Mesothelial cell of epicardium (in vitro differentiated cells): ENCODE results near the gene MYLK3. TPM values are rescaled to one million over a fixed set of nuclear protein-coding genes. Genes with fewer than 3 reads are reported as not detected.

ENCODE experiments used
- DNase-seq, 2 experiments: peaks; one replicate each; pipeline ENCODE4 v3.0.0; 2021; ENCODE audit warnings: low spot score in 2 of 2; ENCODE audit not compliant: unreplicated experiment in 2 of 2
- H3K27ac Mint-ChIP-seq: 2 replicates; pipeline ENCODE4 v1.8.0; 2021; ENCODE audit warnings: mixed read lengths
- H3K27me3 Mint-ChIP-seq: 2 replicates; pipeline ENCODE4 v1.8.0; 2021; ENCODE audit warnings: low read depth, mixed read lengths
- H3K36me3 Mint-ChIP-seq: 2 replicates; pipeline ENCODE4 v1.8.0; 2021; ENCODE audit warnings: mixed read lengths
- H3K4me1 Mint-ChIP-seq: 2 replicates; pipeline ENCODE4 v1.8.0; 2021; ENCODE audit warnings: mixed read lengths
- H3K4me3 Mint-ChIP-seq: 2 replicates; pipeline ENCODE4 v1.8.0; 2021; ENCODE audit warnings: mild to moderate bottlenecking, moderate library complexity, mixed read lengths
- H3K9me3 Mint-ChIP-seq: 2 replicates; pipeline ENCODE4 v1.8.0; 2021; ENCODE audit warnings: mixed read lengths
- CTCF ChIP-seq: fragments of 200-600 bp; sonication (generic); IDR thresholded peaks from one replicate; pipeline ENCODE4 v1.5.0; 2021; ENCODE audit warnings: antibody characterized with exemption; ENCODE audit not compliant: unreplicated experiment
- total RNA-seq: library from RNA; stranded (reverse); gene quantifications from 3 replicates; pipeline ENCODE4 v1.2.1, GENCODE V29; 2021

The MYLK3 gene
- 1.4 to 1.7 TPM (median 1.6 TPM) in 3 replicates for total RNA-seq

- H3K9me3 Mint-ChIP-seq = no peaks in the 10 kb centered on the region
- no peaks in the 10 kb centered on the region for H3K36me3 Mint-ChIP-seq
- DNase-seq = no peak
- peaks cover 48% of the 10 kb centered on the region for H3K4me1 Mint-ChIP-seq
- H3K4me3 Mint-ChIP-seq = no peak within 1 kb of the TSS
- TF ChIP-seq CTCF = no peak
- H3K27ac Mint-ChIP-seq = peak within 1 kb of the TSS; percentile 95
- H3K27me3 Mint-ChIP-seq = no peaks in the 10 kb centered on the region
Observed at GRCh38 chr16:46747777-46748651, at the start of gene MYLK3. Gene MYLK3, minus strand, starts transcription at chr16:46748344. Its CDS starts 151 bp downstream, at chr16:46748193.

- no peak for DNase-seq
- H3K4me1 Mint-ChIP-seq = peaks cover 1% of the 10 kb centered on the region
- TF ChIP-seq CTCF = no peak
- H3K4me3 Mint-ChIP-seq = no peak overlapping the region
- H3K27ac Mint-ChIP-seq = no peak overlapping the region
- peaks cover 29% of the 10 kb centered on the region for H3K9me3 Mint-ChIP-seq
- H3K27me3 Mint-ChIP-seq = no peaks in the 10 kb centered on the region
- H3K36me3 Mint-ChIP-seq = peaks cover 36% of the 10 kb centered on the region
Observed at GRCh38 chr16:46797501-46797900, 49.4 kb upstream of the MYLK3 start.

GRCh38 chr16:46796764-46797269 is 48.7 kb upstream of the MYLK3 start:
- H3K36me3 Mint-ChIP-seq = peaks cover 40% of the 10 kb centered on the region
- DNase-seq = no peak
- H3K27ac Mint-ChIP-seq = no peak overlapping the region
- no peak overlapping the region for H3K4me3 Mint-ChIP-seq
- H3K27me3 Mint-ChIP-seq = no peaks in the 10 kb centered on the region
- H3K4me1 Mint-ChIP-seq = peaks cover 1% of the 10 kb centered on the region
- no peak for TF ChIP-seq CTCF
- H3K9me3 Mint-ChIP-seq = peaks cover 34% of the 10 kb centered on the region

- TF ChIP-seq CTCF = no peak
- Mint-ChIP-seq H3K36me3 (peaks cover 43% of the 10 kb centered on the region), H3K4me3 (no peak overlapping the region), H3K9me3 (peaks cover 36% of the 10 kb centered on the region), H3K27me3 (no peaks in the 10 kb centered on the region), H3K27ac (no peak overlapping the region), H3K4me1 (peaks cover 9% of the 10 kb centered on the region)
- no peak for DNase-seq
Observed at GRCh38 chr16:46793841-46794240, 45.7 kb upstream of the MYLK3 start.

- no peak for DNase-seq
- Mint-ChIP-seq H3K27ac (peak overlapping the region; percentile 66), H3K4me3 (peak overlapping the region; percentile 65)
Observed at GRCh38 chr16:46790599-46791270, 42.6 kb upstream of the MYLK3 start.

More at GRCh38 chr16:46790599-46791270, 42.6 kb upstream of the MYLK3 start:
- Mint-ChIP-seq H3K27me3 (no peaks in the 10 kb centered on the region), H3K9me3 (peaks cover 46% of the 10 kb centered on the region), H3K4me1 (peaks cover 9% of the 10 kb centered on the region), H3K36me3 (peaks cover 42% of the 10 kb centered on the region)
- no peak for TF ChIP-seq CTCF
